RWPE1 (cell line): ENCODE results near the gene ACTN1.

Source experiments
- CTCF ChIA-PET: fragments of 350-600 bp; sonication (Branson Sonifier 250); formaldehyde crosslinking; extraction: SDS; loops from one replicate; lab custom pipeline; 2021; lab: Yijun Ruan, JAX
- POLR2A ChIA-PET: fragments of 400-600 bp; formaldehyde crosslinking; extraction: SDS; loops from one replicate; lab custom pipeline; 2020; ENCODE audit warnings: antibody characterized with exemption; ENCODE audit not compliant: low non-redundant PET; lab: Yijun Ruan, JAX
- DNase-seq: peaks from one replicate; pipeline ENCODE4 v3.0.0; 2012; ENCODE audit warnings: low spot score
- H3K27ac ChIP-seq: fragments of 450-650 bp; 2 replicates; pipeline ENCODE4 v1.5.1; 2017
- TF ChIP-seq, protein P1 (sequence below): fragments of 450-650 bp; conservative IDR thresholded peaks from 2 replicates; pipeline ENCODE4 v1.5.1; 2017; ENCODE audit warnings: low read depth, mild to moderate bottlenecking

The ACTN1 gene

DNA sequence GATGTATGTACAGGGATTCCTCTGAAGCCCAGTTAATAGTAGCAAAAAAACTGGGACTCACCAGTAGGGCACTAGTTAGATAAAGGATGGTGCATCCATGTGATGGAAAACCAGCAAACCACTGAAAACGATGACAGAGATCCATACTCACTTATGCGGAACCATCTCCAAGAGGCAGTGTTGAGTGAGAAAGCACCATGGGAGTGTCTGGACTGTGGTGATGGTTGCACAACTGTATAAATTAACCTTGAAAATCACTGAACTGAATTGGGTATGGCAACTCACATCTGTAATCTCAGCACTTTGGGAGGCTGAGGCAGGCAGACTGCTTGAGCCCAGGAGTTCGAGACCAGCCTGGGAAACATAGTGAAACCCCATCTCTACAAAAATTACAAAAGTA is 132.6 kb downstream of the ACTN1 start:
- POLR2A ChIA-PET = no interaction called here
- TF ChIP-seq, protein P1, sequence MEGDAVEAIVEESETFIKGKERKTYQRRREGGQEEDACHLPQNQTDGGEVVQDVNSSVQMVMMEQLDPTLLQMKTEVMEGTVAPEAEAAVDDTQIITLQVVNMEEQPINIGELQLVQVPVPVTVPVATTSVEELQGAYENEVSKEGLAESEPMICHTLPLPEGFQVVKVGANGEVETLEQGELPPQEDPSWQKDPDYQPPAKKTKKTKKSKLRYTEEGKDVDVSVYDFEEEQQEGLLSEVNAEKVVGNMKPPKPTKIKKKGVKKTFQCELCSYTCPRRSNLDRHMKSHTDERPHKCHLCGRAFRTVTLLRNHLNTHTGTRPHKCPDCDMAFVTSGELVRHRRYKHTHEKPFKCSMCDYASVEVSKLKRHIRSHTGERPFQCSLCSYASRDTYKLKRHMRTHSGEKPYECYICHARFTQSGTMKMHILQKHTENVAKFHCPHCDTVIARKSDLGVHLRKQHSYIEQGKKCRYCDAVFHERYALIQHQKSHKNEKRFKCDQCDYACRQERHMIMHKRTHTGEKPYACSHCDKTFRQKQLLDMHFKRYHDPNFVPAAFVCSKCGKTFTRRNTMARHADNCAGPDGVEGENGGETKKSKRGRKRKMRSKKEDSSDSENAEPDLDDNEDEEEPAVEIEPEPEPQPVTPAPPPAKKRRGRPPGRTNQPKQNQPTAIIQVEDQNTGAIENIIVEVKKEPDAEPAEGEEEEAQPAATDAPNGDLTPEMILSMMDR = no peak
- CTCF ChIA-PET = no interaction called here
- no peak overlapping the region for H3K27ac ChIP-seq
- no peak for DNase-seq

DNA sequence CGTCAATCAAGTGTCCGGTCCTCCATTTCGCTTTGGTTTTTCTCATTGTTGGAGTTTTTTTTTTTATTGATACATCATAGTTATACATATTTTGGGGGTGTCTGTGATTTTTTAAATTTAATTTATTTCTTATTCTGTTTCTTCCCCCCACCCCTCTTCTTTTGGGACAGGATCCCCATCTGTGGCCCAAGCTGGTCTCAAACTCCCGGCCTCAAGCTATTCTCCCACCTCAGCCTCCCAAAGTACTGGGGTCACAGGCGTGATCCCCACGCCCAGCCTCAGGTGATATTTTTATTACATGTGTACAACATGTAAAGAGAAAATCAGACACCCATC is 134.9 kb downstream of the ACTN1 start:
- POLR2A ChIA-PET = no interaction called here
- CTCF ChIA-PET = interaction anchor here (0.6 to 2.0 kb wide), 20 partner anchors 14 to 1730 kb away, joined by 3 to 9 read pairs (median 4); no protein-coding TSS in a partner anchor

DNA sequence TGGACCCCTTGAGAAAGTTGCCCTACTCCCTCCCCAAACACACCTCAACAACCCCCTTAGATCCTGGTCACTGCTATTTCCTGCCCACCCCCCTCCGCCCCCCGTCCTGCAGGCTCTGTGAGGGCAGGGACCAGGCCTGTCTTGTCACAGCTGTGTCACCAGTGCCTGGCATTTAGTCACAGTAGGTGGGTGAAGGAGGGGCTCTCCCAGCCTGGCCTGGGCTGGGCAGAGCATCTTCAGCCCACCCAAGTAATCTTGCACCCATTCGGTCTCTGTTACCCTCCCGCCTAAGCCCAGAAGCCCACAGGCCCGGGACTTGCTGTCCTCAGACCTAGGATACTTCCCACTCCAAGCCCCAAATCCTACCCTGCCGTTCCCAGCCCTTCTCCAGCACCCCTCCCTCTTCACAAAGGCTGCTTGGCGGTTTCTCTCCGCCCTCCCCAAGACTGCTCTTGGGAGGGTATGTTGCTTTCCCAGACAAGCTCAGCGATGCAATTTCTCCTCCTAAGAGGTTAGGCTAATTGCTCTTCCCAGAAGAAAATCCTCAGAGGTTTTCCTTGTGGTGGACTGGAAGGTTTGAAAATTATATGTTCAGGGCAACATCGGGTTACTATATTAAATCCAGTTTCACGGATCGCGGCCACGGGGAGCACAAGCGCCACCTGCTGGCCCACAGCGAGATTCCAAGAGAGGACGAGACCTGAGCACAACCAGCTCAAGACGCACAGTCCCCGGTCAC is 135.5 kb downstream of the ACTN1 start:
- ChIA-PET CTCF (interaction anchor here (0.5 to 2.0 kb wide), 25 partner anchors 10 to 1729 kb away, joined by 3 to 9 read pairs (median 3); no protein-coding TSS in a partner anchor), POLR2A (no interaction called here)
- no peak overlapping the region for H3K27ac ChIP-seq
- peak; percentile 64 for DNase-seq
- TF ChIP-seq, protein P1 = peak; percentile 95

More for the DNA sequence above, 134.9 kb downstream of the ACTN1 start:
- no peak overlapping the region for H3K27ac ChIP-seq
- TF ChIP-seq, protein P1 = peak; percentile 16
- no peak for DNase-seq

DNA sequence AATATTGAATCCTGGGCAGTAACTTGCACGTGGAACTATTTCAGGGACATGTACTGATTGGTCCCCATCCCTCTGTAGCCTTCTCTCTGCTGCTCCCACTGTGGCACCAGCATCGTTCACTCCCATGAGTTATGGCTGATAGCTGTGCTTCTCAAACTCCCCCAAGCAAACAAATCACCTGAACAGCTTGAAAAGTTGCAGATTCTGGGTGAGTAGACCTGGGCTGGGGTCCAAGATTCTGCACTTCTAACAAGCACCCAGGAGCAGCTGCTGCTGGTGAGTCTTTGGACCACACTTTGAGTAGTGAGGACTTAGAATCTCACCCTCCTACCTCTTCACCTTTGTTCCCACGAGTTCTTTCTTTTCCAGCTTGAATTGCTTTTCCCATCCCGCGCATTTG is 136.8 kb downstream of the ACTN1 start:
- TF ChIP-seq, protein P1 = no peak
- CTCF ChIA-PET = interaction anchor here (0.6 kb wide), 2 partner anchors 881 to 958 kb away, joined by 3 to 4 read pairs; no protein-coding TSS in a partner anchor
- POLR2A ChIA-PET = no interaction called here
- H3K27ac ChIP-seq = no peak overlapping the region
- no peak for DNase-seq

DNA sequence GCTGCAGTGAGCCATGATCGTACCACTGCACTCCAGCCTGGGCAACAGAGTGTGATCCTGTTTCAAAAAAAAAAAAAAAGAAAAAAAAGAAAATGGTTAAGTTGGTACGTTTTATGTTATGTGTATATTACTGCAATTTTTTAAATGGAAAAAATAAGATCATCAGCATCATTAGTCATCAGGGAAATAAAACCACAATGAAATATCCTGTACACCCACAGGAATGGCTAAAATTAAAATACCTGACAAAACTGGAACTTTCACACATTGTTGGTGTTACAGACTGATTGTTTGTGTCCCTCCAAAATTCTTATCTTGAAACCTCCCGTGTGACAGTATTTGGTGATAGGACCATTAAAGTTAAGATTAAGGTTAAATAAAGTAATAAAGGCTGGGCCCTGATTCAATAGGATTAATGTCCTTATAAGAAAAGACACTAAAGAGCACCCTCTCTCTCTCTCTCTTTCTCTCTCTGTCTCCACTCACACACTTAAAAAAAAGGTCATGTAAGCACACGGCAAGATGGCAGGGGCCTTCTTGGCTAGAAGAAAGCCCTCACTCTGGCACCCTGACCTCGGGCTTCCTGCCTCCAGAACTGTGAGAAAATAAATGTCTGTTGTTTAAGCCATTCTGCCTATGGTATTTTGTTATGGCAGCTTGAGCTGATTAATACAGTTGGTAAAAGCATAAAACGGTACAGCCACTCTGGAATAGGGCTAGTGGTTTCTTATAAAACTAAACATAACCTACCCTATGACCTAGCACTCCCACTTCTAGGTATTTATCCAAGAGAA is 137.9 kb downstream of the ACTN1 start:
- CTCF ChIA-PET = no interaction called here
- H3K27ac ChIP-seq = no peak overlapping the region
- DNase-seq = no peak
- POLR2A ChIA-PET = no interaction called here
- TF ChIP-seq, protein P1 = no peak

DNA sequence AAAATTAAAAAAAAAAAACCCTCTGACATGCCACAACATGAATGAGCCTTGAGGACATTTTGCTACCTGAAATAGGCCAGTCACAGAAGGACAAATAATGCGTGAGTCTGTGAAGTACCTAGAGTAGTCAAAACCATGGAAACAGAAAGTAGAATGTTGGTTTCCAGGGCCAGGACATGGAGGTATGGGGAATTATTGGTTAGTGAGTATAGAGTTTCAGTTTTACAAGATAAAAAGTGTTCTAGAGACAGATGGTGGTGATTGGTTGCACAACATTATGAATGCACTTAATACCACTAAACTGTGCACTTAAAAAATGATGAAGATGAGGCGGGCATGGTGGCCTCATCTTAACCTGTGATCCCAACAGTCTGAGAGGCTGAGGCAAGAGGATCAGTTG is 138.6 kb downstream of the ACTN1 start:
- POLR2A ChIA-PET = no interaction called here
- TF ChIP-seq, protein P1 = no peak
- no peak overlapping the region for H3K27ac ChIP-seq
- CTCF ChIA-PET = no interaction called here
- DNase-seq = no peak
